Loucy (cell line): Measurements from ENCODE around the gene KNDC1.

Source experiments
- H2AFZ ChIP-seq: fragments of 200-600 bp; sonication (generic); 2 replicates; pipeline ENCODE4 v1.6.0; 2016; ENCODE audit warnings: antibody characterized with exemption, mild to moderate bottlenecking, low read length, moderate library complexity
- H3F3A ChIP-seq: fragments of 200-600 bp; 2 replicates; pipeline ENCODE4 v1.6.0; 2016; ENCODE audit warnings: antibody characterized with exemption, low read depth, mild to moderate bottlenecking
- H3K27me3 ChIP-seq: fragments of 200-600 bp; sonication (generic); 2 replicates; pipeline ENCODE4 v1.6.1; 2014; ENCODE audit warnings: low read length, mild to moderate bottlenecking; ENCODE audit not compliant: insufficient read depth, poor library complexity, severe bottlenecking
- H3K36me3 ChIP-seq: fragments of 200-600 bp; sonication (generic); 2 replicates; pipeline ENCODE4 v1.6.1; 2016; ENCODE audit warnings: low read length; ENCODE audit not compliant: insufficient read depth
- H3K4me1 ChIP-seq: fragments of 200-600 bp; sonication (generic); 2 replicates; pipeline ENCODE4 v1.5.1; 2014; ENCODE audit warnings: low read length, mild to moderate bottlenecking; ENCODE audit not compliant: insufficient read depth, poor library complexity, severe bottlenecking
- H3K4me2 ChIP-seq: fragments of 200-600 bp; sonication (generic); 2 replicates; pipeline ENCODE4 v1.6.0; 2014; ENCODE audit warnings: antibody characterized with exemption, low read length, low read depth, mild to moderate bottlenecking; ENCODE audit not compliant: poor library complexity, severe bottlenecking
- H3K4me3 ChIP-seq: fragments of 200-600 bp; sonication (generic); 2 replicates; pipeline ENCODE4 v1.5.1; 2014; ENCODE audit warnings: low read length, mild to moderate bottlenecking, mixed read lengths; ENCODE audit not compliant: poor library complexity, severe bottlenecking
- H3K79me2 ChIP-seq: fragments of 200-600 bp; sonication (generic); 2 replicates; pipeline ENCODE4 v1.6.1; 2014; ENCODE audit warnings: low read length; ENCODE audit not compliant: insufficient read depth
- H3K9ac ChIP-seq: fragments of 200-600 bp; sonication (generic); 2 replicates; pipeline ENCODE4 v1.6.0; 2014; ENCODE audit warnings: mild to moderate bottlenecking, low read depth, low read length, moderate library complexity; ENCODE audit not compliant: poor library complexity, severe bottlenecking
- H3K9me2 ChIP-seq: fragments of 200-600 bp; sonication (generic); replicated peaks from 2 replicates; pipeline ENCODE4 v1.6.1; 2016; ENCODE audit warnings: low read depth, low read length, mixed read lengths
- H3K9me3 ChIP-seq: fragments of 200-600 bp; sonication (generic); 2 replicates; pipeline ENCODE4 v1.6.1; 2014; ENCODE audit warnings: mild to moderate bottlenecking, antibody characterized with exemption, low read length, low read depth; ENCODE audit not compliant: insufficient read depth
- H4K20me1 ChIP-seq: fragments of 200-600 bp; sonication (generic); 2 replicates; pipeline ENCODE4 v1.6.0; 2014; ENCODE audit warnings: antibody characterized with exemption, low read length, mild to moderate bottlenecking; ENCODE audit not compliant: insufficient read depth, poor library complexity, severe bottlenecking
- EZH2phosphoT487 ChIP-seq: fragments of 200-600 bp; IDR thresholded peaks from 2 replicates; pipeline ENCODE4 v1.6.1; 2018; ENCODE audit warnings: antibody characterized with exemption, mild to moderate bottlenecking, moderate library complexity, borderline replicate concordance
- TF ChIP-seq, protein P1 (sequence below): fragments of 200-600 bp; sonication (generic); conservative IDR thresholded peaks from 2 replicates; pipeline ENCODE4 v1.5.1; 2014; ENCODE audit warnings: mild to moderate bottlenecking, antibody characterized with exemption, low read length

Gene KNDC1

DNA sequence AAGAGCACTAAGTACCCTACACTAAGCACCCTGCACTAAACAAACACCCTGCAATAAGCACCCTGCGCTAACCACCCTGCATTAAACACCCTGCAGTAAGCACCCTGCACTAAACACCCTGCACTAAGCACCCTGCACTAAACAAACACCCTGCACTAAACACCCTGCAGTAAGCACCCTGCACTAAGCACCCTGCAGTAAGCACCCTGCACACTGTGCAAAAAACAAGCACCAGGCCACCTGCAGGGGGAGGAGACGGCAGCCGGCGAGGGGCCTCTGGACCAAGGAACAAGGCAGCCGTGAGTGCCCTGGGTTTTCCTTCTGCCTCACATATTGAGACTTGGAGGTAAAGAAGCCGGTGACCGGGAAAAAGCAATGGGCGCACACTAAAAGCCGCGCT is 30.2 kb downstream of the KNDC1 start:
- Histone ChIP-seq H4K20me1 (no peaks in the 10 kb centered on the region), H3K4me2 (no peak overlapping the region), H3K79me2 (no peaks in the 10 kb centered on the region), H3K9ac (no peak overlapping the region), H2AFZ (no peak overlapping the region), H3K27me3 (no peaks in the 10 kb centered on the region), H3K4me1 (no peaks in the 10 kb centered on the region), H3K9me3 (peaks cover 11% of the 10 kb centered on the region; the same call in 1 of the 2 replicates), H3K9me2 (no peaks in the 10 kb centered on the region), H3K4me3 (no peak overlapping the region), H3F3A (no peaks in the 10 kb centered on the region), H3K36me3 (no peaks in the 10 kb centered on the region)
- TF ChIP-seq EZH2phosphoT487 = no peak
- TF ChIP-seq, protein P1, sequence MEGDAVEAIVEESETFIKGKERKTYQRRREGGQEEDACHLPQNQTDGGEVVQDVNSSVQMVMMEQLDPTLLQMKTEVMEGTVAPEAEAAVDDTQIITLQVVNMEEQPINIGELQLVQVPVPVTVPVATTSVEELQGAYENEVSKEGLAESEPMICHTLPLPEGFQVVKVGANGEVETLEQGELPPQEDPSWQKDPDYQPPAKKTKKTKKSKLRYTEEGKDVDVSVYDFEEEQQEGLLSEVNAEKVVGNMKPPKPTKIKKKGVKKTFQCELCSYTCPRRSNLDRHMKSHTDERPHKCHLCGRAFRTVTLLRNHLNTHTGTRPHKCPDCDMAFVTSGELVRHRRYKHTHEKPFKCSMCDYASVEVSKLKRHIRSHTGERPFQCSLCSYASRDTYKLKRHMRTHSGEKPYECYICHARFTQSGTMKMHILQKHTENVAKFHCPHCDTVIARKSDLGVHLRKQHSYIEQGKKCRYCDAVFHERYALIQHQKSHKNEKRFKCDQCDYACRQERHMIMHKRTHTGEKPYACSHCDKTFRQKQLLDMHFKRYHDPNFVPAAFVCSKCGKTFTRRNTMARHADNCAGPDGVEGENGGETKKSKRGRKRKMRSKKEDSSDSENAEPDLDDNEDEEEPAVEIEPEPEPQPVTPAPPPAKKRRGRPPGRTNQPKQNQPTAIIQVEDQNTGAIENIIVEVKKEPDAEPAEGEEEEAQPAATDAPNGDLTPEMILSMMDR = no peak

GRCh38 chr10:133191651-133192050 is 31.6 kb downstream of the KNDC1 start:
- Histone ChIP-seq H3K9me2 (no peaks in the 10 kb centered on the region), H2AFZ (no peak overlapping the region), H3K36me3 (no peaks in the 10 kb centered on the region), H3K4me1 (no peaks in the 10 kb centered on the region), H3K9ac (no peak overlapping the region), H3K27me3 (no peaks in the 10 kb centered on the region), H3K9me3 (peaks cover 11% of the 10 kb centered on the region; the same call in 1 of the 2 replicates), H3F3A (no peaks in the 10 kb centered on the region), H3K4me3 (no peak overlapping the region), H3K79me2 (no peaks in the 10 kb centered on the region), H4K20me1 (no peaks in the 10 kb centered on the region), H3K4me2 (no peak overlapping the region)
- TF ChIP-seq, protein P1 = no peak
- no peak for TF ChIP-seq EZH2phosphoT487

DNA sequence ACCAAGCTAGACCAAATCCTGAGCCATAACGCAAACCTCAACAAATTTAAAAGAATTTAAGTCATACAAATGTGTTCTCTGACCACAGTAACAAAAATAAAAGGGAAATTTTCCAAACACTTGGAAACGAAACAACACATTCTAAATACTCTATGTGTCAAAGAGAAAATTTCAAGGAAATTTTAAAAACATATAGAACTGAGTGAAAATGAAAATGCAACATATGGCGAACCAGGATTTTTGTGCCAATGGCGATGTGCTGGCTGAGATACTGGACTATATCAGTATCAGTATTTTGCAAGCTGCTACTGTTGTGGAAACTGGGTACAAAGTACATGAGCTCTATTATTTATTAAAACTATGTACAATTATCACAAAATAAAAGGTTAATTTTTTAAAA is 34.1 kb downstream of the KNDC1 start:
- H3K9me3 ChIP-seq = peaks cover 9% of the 10 kb centered on the region; the same call in 1 of the 2 replicates
- H3K27me3 ChIP-seq = no peaks in the 10 kb centered on the region
- H3F3A ChIP-seq = no peaks in the 10 kb centered on the region
- H3K36me3 ChIP-seq = no peaks in the 10 kb centered on the region
- no peak overlapping the region for H3K4me2 ChIP-seq
- H3K79me2 ChIP-seq = no peaks in the 10 kb centered on the region
- H3K9ac ChIP-seq = no peak overlapping the region
- H4K20me1 ChIP-seq = no peaks in the 10 kb centered on the region
- no peak overlapping the region for H2AFZ ChIP-seq
- no peaks in the 10 kb centered on the region for H3K9me2 ChIP-seq
- H3K4me1 ChIP-seq = no peaks in the 10 kb centered on the region
- no peak overlapping the region for H3K4me3 ChIP-seq
- TF ChIP-seq, protein P1 = no peak
- no peak for TF ChIP-seq EZH2phosphoT487
